Trophoblast cell (in vitro differentiated cells and primary cell): ENCODE results near the gene ABCC3.

Source experiments
- DNase-seq, 2 donors: peaks; one replicate each; pipeline ENCODE4 v3.0.0-alpha.2; 2016
- H2AFZ ChIP-seq: 2 replicates; pipeline ENCODE4 v1.6.1; 2013; ENCODE audit warnings: low read length, moderate library complexity, mild to moderate bottlenecking; ENCODE audit not compliant: insufficient read depth, poor library complexity
- H2AK5ac ChIP-seq: 2 replicates; pipeline ENCODE4 v1.6.1; 2013; ENCODE audit warnings: mild to moderate bottlenecking, low read length
- H2BK120ac ChIP-seq: 2 replicates; pipeline ENCODE4 v1.6.1; 2013; ENCODE audit warnings: low read length, mild to moderate bottlenecking, moderate library complexity; ENCODE audit not compliant: insufficient read depth, poor library complexity
- H2BK12ac ChIP-seq: 2 replicates; pipeline ENCODE4 v1.6.1; 2013; ENCODE audit warnings: mild to moderate bottlenecking, low read length, moderate library complexity
- H2BK5ac ChIP-seq: 2 replicates; pipeline ENCODE4 v1.6.1; 2013; ENCODE audit warnings: low read length, low read depth, moderate library complexity, mild to moderate bottlenecking; ENCODE audit not compliant: poor library complexity
- H3K14ac ChIP-seq: 2 replicates; pipeline ENCODE4 v1.6.1; 2013; ENCODE audit warnings: mild to moderate bottlenecking, low read length
- H3K18ac ChIP-seq: 2 replicates; pipeline ENCODE4 v1.6.1; 2013; ENCODE audit warnings: mild to moderate bottlenecking, low read length
- H3K23ac ChIP-seq: 2 replicates; pipeline ENCODE4 v1.6.1; 2013; ENCODE audit warnings: low read length
- H3K27ac ChIP-seq: 2 replicates; pipeline ENCODE4 v1.5.1; 2013; ENCODE audit warnings: low read depth, mild to moderate bottlenecking, inconsistent platforms, low read length, moderate library complexity
- H3K27me3 ChIP-seq: 2 replicates; pipeline ENCODE4 v1.6.1; 2013; ENCODE audit warnings: inconsistent platforms, mild to moderate bottlenecking, low read length, moderate library complexity; ENCODE audit not compliant: insufficient read depth
- H3K36me3 ChIP-seq, 2 experiments: 1 replicate in 1 of 2; 2 replicates in 1 of 2; pipeline ENCODE4 v1.6.1; 2013; ENCODE audit warnings: low read length in 2 of 2, mild to moderate bottlenecking in 2 of 2, moderate library complexity in 1 of 2; ENCODE audit not compliant: insufficient read depth in 2 of 2, control insufficient read depth in 1 of 2
- H3K4ac ChIP-seq: 2 replicates; pipeline ENCODE4 v1.6.1; 2013; ENCODE audit warnings: low read depth, mild to moderate bottlenecking, low read length, moderate library complexity
- H3K4me1 ChIP-seq, 2 experiments: 1 replicate in 1 of 2; 2 replicates in 1 of 2; pipeline ENCODE4 v1.6.1; 2013; ENCODE audit warnings: low read length in 2 of 2, mild to moderate bottlenecking in 2 of 2, moderate library complexity in 1 of 2; ENCODE audit not compliant: insufficient read depth in 2 of 2, control insufficient read depth in 1 of 2
- H3K4me2 ChIP-seq: 2 replicates; pipeline ENCODE4 v1.6.1; 2013; ENCODE audit warnings: inconsistent platforms, mild to moderate bottlenecking, low read length, moderate library complexity
- H3K4me3 ChIP-seq: 2 replicates; pipeline ENCODE4 v1.5.1; 2013; ENCODE audit warnings: mild to moderate bottlenecking, low read depth, low read length, inconsistent platforms
- H3K79me1 ChIP-seq: one replicate; pipeline ENCODE4 v1.6.1; 2013; ENCODE audit warnings: low read length
- H3K79me2 ChIP-seq: 2 replicates; pipeline ENCODE4 v1.6.1; 2013; ENCODE audit warnings: low read length, mild to moderate bottlenecking; ENCODE audit not compliant: control insufficient read depth, insufficient read depth, poor library complexity
- H3K9ac ChIP-seq: 2 replicates; pipeline ENCODE4 v1.6.1; 2013; ENCODE audit warnings: mild to moderate bottlenecking, low read length
- H3K9me3 ChIP-seq: 2 replicates; pipeline ENCODE4 v1.6.1; 2013; ENCODE audit warnings: low read depth, mild to moderate bottlenecking, control low read depth, inconsistent platforms, low read length; ENCODE audit not compliant: insufficient read depth
- H4K12ac ChIP-seq: 2 replicates; pipeline ENCODE4 v1.6.1; 2013; ENCODE audit warnings: low read depth, mild to moderate bottlenecking, low read length, moderate library complexity
- H4K8ac ChIP-seq: 2 replicates; pipeline ENCODE4 v1.6.1; 2013; ENCODE audit warnings: low read depth, mild to moderate bottlenecking, low read length, moderate library complexity
- H4K91ac ChIP-seq: one replicate; pipeline ENCODE4 v1.6.1; 2013; ENCODE audit warnings: low read depth, mild to moderate bottlenecking, low read length, moderate library complexity
- WGBS: extraction: QIAGEN DNeasy Blood & Tissue Kit; methylation state at CpG from one replicate; pipeline ENCODE4 v1.1.7; 2013; ENCODE audit warnings: missing lambda C conversion rate; ENCODE audit not compliant: insufficient read length, insufficient coverage; ENCODE audit errors: extremely low coverage; 5-methylcytosine and 5-hydroxymethylcytosine counted together

ABCC3 gene

DNA sequence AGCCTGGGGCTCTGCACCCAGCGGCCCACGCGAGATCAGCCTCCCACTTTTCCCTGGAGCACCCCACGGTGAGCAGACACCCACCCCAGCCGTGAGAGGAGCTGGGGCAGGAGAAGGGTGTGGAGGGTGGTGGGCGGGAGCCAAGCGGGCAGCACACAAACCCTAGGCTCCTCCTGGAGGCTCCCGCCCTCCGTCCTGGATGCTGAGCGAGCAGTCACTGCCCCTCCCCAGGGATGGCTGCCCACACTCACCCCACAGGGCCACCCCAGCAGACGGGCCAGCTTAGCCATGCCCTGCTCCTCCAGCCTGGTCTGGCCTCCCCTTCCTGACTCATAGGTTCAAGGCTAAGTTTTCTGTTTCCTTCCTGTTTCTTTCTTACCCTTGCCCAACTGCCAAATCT, 15.7 kb upstream of the ABCC3 start:
- H4K8ac ChIP-seq: no peak overlapping the region
- H2AK5ac ChIP-seq: no peak overlapping the region
- no CpG with 5 or more reads among the region's 11 CpGs for WGBS
- H4K91ac ChIP-seq: no peak overlapping the region
- no peak overlapping the region for H3K4me3 ChIP-seq
- no peak overlapping the region for H3K18ac ChIP-seq
- no peak overlapping the region for H2BK12ac ChIP-seq
- no peak overlapping the region for H3K27ac ChIP-seq
- H3K9me3 ChIP-seq: peaks cover 8% of the 10 kb centered on the region
- H2BK5ac ChIP-seq: no peak overlapping the region
- H2AFZ ChIP-seq: no peak overlapping the region
- H3K4ac ChIP-seq: no peak overlapping the region
- no peak overlapping the region for H2BK120ac ChIP-seq
- H4K12ac ChIP-seq: no peak overlapping the region
- no peak overlapping the region for H3K4me2 ChIP-seq
- no peaks in the 10 kb centered on the region for H3K79me2 ChIP-seq
- DNase-seq: peak in 1 of 2 donors; percentile 22
- no peak overlapping the region for H3K23ac ChIP-seq
- H3K14ac ChIP-seq: no peak overlapping the region
- H3K9ac ChIP-seq: no peak overlapping the region
- no peaks in the 10 kb centered on the region for H3K4me1 ChIP-seq
- H3K79me1 ChIP-seq: no peaks in the 10 kb centered on the region
- H3K36me3 ChIP-seq: no peaks in the 10 kb centered on the region
- H3K27me3 ChIP-seq: no peaks in the 10 kb centered on the region

DNA sequence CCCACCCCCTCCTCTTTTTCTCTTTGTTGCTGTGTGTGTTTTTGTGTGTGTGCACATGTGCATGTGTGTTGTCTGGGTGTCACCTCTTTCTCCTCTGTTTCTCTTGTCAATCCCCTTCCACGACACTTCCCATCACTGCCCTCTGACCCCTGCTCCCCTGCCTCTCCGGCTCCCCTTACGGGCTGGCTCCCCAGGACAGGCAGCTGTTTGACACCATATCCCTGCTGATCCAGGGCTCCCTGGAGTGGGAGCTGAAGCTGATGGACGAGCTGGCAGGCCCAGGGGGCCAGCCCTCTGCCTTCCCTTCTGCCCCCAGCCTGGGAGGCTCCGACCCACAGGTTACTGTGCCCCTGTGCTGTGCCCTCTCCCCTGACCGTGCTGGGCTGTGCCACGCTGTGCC, 15.2 kb upstream of the ABCC3 start:
- no peak overlapping the region for H2BK12ac ChIP-seq
- H3K27me3 ChIP-seq: no peaks in the 10 kb centered on the region

GRCh38 chr17:50620237-50620636, 14.4 kb upstream of the ABCC3 start:
- no CpG with 5 or more reads among the region's 5 CpGs for WGBS
- H2BK12ac ChIP-seq: no peak overlapping the region
- no peaks in the 10 kb centered on the region for H3K79me1 ChIP-seq
- no peak for DNase-seq
- no peak overlapping the region for H3K4me3 ChIP-seq
- no peaks in the 10 kb centered on the region for H3K36me3 ChIP-seq
- no peak overlapping the region for H3K23ac ChIP-seq
- H3K9me3 ChIP-seq: peaks cover 11% of the 10 kb centered on the region
- H2AFZ ChIP-seq: no peak overlapping the region
- no peak overlapping the region for H3K4ac ChIP-seq
- H2AK5ac ChIP-seq: no peak overlapping the region
- H3K79me2 ChIP-seq: no peaks in the 10 kb centered on the region
- no peak overlapping the region for H4K91ac ChIP-seq
- no peak overlapping the region for H4K8ac ChIP-seq
- no peak overlapping the region for H3K4me2 ChIP-seq
- no peak overlapping the region for H4K12ac ChIP-seq
- no peak overlapping the region for H3K9ac ChIP-seq
- H2BK120ac ChIP-seq: no peak overlapping the region
- no peak overlapping the region for H3K27ac ChIP-seq
- H3K27me3 ChIP-seq: no peaks in the 10 kb centered on the region
- H3K4me1 ChIP-seq: no peaks in the 10 kb centered on the region
- H3K14ac ChIP-seq: no peak overlapping the region
- H2BK5ac ChIP-seq: no peak overlapping the region
- no peak overlapping the region for H3K18ac ChIP-seq

More for the DNA sequence above, 15.2 kb upstream of the ABCC3 start:
- Histone ChIP-seq H3K79me1 (no peaks in the 10 kb centered on the region), H4K91ac (no peak overlapping the region), H3K14ac (no peak overlapping the region), H2AK5ac (no peak overlapping the region), H3K18ac (no peak overlapping the region), H3K9ac (no peak overlapping the region), H3K79me2 (no peaks in the 10 kb centered on the region), H3K9me3 (peaks cover 9% of the 10 kb centered on the region), H3K36me3 (no peaks in the 10 kb centered on the region), H3K4ac (no peak overlapping the region), H3K4me2 (no peak overlapping the region), H3K27ac (no peak overlapping the region), H2BK120ac (no peak overlapping the region), H3K4me3 (no peak overlapping the region), H3K4me1 (no peaks in the 10 kb centered on the region), H4K12ac (no peak overlapping the region), H4K8ac (no peak overlapping the region), H3K23ac (no peak overlapping the region), H2AFZ (no peak overlapping the region), H2BK5ac (no peak overlapping the region)
- no CpG with 5 or more reads among the region's 7 CpGs for WGBS
- DNase-seq: no peak

DNA sequence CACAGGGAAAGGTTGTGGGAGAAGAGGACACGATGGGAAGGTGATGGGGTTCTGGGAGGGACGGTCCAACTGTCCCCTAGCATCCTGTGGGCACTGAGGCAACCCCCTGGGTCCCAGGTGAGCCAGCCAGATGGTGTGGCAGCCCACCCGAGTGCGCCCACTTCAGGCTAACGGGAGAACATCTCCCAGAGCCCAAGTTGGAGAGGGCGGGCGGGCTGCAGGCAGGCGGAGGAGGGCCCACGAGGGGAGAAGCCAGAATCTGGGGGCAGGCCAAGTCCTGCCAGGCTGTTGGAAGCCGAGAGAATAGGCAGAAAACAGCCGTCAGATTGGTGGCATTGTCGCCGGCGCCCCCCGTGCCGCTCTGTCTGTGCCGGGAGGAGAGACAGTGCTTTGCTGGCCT, 13.8 kb upstream of the ABCC3 start:
- no peak overlapping the region for H2AK5ac ChIP-seq
- H2BK5ac ChIP-seq: no peak overlapping the region
- H3K79me2 ChIP-seq: no peaks in the 10 kb centered on the region
- H3K27me3 ChIP-seq: no peaks in the 10 kb centered on the region
- H3K9ac ChIP-seq: no peak overlapping the region
- H2AFZ ChIP-seq: no peak overlapping the region
- no peaks in the 10 kb centered on the region for H3K79me1 ChIP-seq
- H3K36me3 ChIP-seq: no peaks in the 10 kb centered on the region
- no peak overlapping the region for H3K23ac ChIP-seq
- H2BK120ac ChIP-seq: no peak overlapping the region
- H3K4me3 ChIP-seq: no peak overlapping the region
- peaks cover 0 to 1% of the 10 kb centered on the region in 2 experiments for H3K4me1 ChIP-seq
- H3K14ac ChIP-seq: no peak overlapping the region
- H2BK12ac ChIP-seq: no peak overlapping the region
- DNase-seq: no peak
- no peak overlapping the region for H3K27ac ChIP-seq
- H3K18ac ChIP-seq: no peak overlapping the region
- H3K4me2 ChIP-seq: no peak overlapping the region
- WGBS: no CpG with 5 or more reads among the region's 17 CpGs
- H3K4ac ChIP-seq: no peak overlapping the region
- H4K91ac ChIP-seq: no peak overlapping the region
- peaks cover 12% of the 10 kb centered on the region for H3K9me3 ChIP-seq
- H4K12ac ChIP-seq: no peak overlapping the region
- H4K8ac ChIP-seq: no peak overlapping the region
